Heart left ventricle (tissue), 13 donors: Measurements from ENCODE around the gene GABARAP.

Source experiments
- CTCF ChIP-seq, 12 donors: fragments of 200-600 bp; sonication (generic) in 4 of 12; IDR thresholded peaks; one replicate each; pipeline versions ENCODE4 v1.5.0 to v1.8.0; 2018 to 2022; ENCODE audit warnings: antibody characterized with exemption in 12 of 12, mild to moderate bottlenecking in 5 of 12
- POLR2A ChIP-seq, 2 donors: fragments of 450-650 bp; IDR thresholded peaks; one replicate each; pipeline ENCODE4 v1.6.1; 2017; ENCODE audit warnings: antibody characterized with exemption in 2 of 2, mild to moderate bottlenecking in 2 of 2, moderate library complexity in 2 of 2
- donor health status: ischemic (EF 13 %, LVEDD 7.1; RV severe dilation, severe dysfunction).
- donor health status: DM: no; HTN: yes; CAD: no.
- donor health status: DM: no; HTN: no; CAD: no.
- donor health status: ischemic (EF 25% LVEDD 6.9; RV normal size, moderate dysfunction).
- donor health status: ischemic (EF 25% LVEDD 5.7; RV mildly dilated, moderate dysfunction).
- donor health status: ischemic (EF 35%, LVEDD 5.7; RV mildly dilated, moderate dysfunction).
- donor health status: nonischemic (EF 11% LVEDD 7.7; RV severe dilation, severe dysfunction).
- donor health status: DM: yes; HTN: yes; CAD: no.
- donor health status: PGD.
- donor health status: ischemic (EF 29% LVEDD 5.4; RV normal size, mild dysfunction).
- donor health status: nonischemic (EF 23%, LVEDD 6.1; RV moderate dilation, normal function).

GRCh38 chr17:7285679-7286078 is 43.4 kb upstream of the GABARAP start:
- no peak for TF ChIP-seq POLR2A (IDR thresholded peaks at IDR 0.05)
- no peak for TF ChIP-seq CTCF (IDR thresholded peaks at IDR 0.05)
